Activated T-cell treated with anti-CD3 and anti-CD28 coated beads, Interleukin-2, amount 50 U/mL, for 72 hours (primary cell): Measurements from ENCODE around the gene L3MBTL4. TPM values are rescaled to one million over a fixed set of nuclear protein-coding genes. Genes with fewer than 3 reads are reported as not detected.

ENCODE experiments used
- ATAC-seq, 2 donors: fragments of 150-1000 bp; cut with Tn5 transposase; replicated peaks in 1 of 2; 2 replicates each; pipeline ENCODE4 v1.10.0; 2021; ENCODE audit warnings: moderate library complexity in 2 of 2, mild to moderate bottlenecking in 1 of 2
- DNase-seq, 2 donors: peaks; one replicate each; pipeline ENCODE4 v3.0.0; 2021 to 2022; ENCODE audit warnings: mixed read lengths in 1 of 2
- H3K27ac Mint-ChIP-seq: one replicate; pipeline ENCODE4 v1.8.0; 2022; ENCODE audit warnings: mild to moderate bottlenecking, moderate library complexity, mixed read lengths
- H3K27me3 Mint-ChIP-seq: one replicate; pipeline ENCODE4 v1.8.0; 2022; ENCODE audit warnings: low read depth, mixed read lengths
- H3K36me3 Mint-ChIP-seq, 2 donors: one replicate each; pipeline ENCODE4 v1.8.0; 2022; ENCODE audit warnings: mixed read lengths in 2 of 2, mild to moderate bottlenecking in 1 of 2; ENCODE audit not compliant: insufficient read depth in 2 of 2
- H3K4me1 Mint-ChIP-seq: one replicate; pipeline ENCODE4 v1.8.0; 2022; ENCODE audit warnings: low read depth, mixed read lengths
- H3K4me3 Mint-ChIP-seq, 2 donors: one replicate each; pipeline ENCODE4 v1.8.0; 2022; ENCODE audit warnings: mild to moderate bottlenecking in 2 of 2, mixed read lengths in 2 of 2, moderate library complexity in 2 of 2
- H3K9me3 Mint-ChIP-seq, 2 donors: one replicate each; pipeline ENCODE4 v1.8.0; 2022; ENCODE audit warnings: mixed read lengths in 2 of 2
- total RNA-seq, 2 donors: library from RNA; stranded (reverse); gene quantifications; one replicate each; pipeline ENCODE4 v1.2.3, GENCODE V29; 2022

L3MBTL4 gene
- total RNA-seq, 2 donors from 2014 or later, result 0.07 to 0.12 TPM

DNA sequence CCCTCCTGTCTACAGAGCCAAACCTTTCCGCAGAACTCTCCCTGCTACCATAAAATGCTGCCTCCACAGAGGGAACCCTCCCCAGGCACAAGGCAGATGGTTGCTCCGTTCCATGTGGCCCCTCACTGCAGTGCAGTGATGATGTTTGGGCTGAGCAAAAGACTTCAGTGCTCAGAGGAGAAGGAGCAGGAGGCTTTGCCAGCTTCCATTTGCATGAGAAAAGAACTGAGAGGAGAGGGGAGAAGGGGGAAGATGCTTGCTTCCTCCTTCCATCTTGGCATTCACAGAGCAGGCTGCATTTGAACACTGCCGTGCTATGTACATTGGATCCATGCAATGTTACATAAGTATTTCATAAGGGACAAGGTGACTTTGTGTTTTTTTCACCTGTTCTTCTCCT is 472.8 kb downstream of the L3MBTL4 start:
- no peaks in the 10 kb centered on the region for H3K4me1 Mint-ChIP-seq
- H3K36me3 Mint-ChIP-seq, result no peaks in the 10 kb centered on the region
- H3K4me3 Mint-ChIP-seq, result no peak overlapping the region
- no peaks in the 10 kb centered on the region for H3K9me3 Mint-ChIP-seq
- DNase-seq (no peak), ATAC-seq (no peak)
- H3K27ac Mint-ChIP-seq, result no peak overlapping the region
- peaks cover 13% of the 10 kb centered on the region for H3K27me3 Mint-ChIP-seq

DNA sequence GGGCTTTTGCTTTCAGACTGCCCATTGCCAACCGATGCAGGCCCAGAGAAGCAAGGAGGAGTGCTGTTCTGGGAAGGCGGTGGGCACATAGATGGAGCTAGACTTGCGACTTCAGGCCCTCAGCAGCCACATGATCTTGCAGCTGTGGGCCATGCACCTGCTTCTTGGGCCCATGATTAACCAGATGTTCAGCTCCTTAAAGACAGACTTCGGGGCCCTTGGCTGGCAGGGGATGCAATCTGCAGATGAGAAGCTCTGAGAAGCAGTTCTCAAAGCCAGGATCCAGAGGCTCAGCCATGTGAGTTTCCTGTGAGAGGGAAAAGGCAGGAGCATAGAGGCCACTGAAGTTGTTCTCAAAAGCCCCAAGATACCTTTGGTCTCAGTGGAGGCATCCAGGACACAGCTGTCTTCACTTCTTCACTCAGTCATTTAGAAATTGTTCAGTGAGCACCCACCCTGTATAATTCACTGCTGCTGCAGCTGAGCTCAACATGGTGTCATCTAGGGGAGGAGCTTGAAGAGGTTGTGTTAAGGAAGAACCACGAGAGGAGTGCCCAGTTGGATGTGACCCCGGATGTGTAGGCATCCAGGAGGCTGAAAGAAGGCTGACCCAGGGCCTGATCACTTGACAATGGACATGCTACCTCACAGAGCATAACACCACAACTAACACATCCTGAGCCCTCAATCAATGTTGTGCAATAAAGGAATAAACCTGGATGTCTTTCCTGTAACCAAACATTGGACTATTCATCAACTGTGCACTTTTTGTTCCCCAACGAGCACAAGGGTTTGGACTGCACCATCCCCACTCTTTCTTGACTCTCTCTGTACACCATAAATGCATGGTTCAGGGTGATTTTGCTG is 474.7 kb downstream of the L3MBTL4 start:
- ATAC-seq, result no peak
- no peak for DNase-seq
- no peak overlapping the region for H3K27ac Mint-ChIP-seq
- peaks cover 13% of the 10 kb centered on the region for H3K27me3 Mint-ChIP-seq
- H3K36me3 Mint-ChIP-seq, result no peaks in the 10 kb centered on the region
- no peak overlapping the region for H3K4me3 Mint-ChIP-seq
- no peaks in the 10 kb centered on the region for H3K4me1 Mint-ChIP-seq
- no peaks in the 10 kb centered on the region for H3K9me3 Mint-ChIP-seq

DNA sequence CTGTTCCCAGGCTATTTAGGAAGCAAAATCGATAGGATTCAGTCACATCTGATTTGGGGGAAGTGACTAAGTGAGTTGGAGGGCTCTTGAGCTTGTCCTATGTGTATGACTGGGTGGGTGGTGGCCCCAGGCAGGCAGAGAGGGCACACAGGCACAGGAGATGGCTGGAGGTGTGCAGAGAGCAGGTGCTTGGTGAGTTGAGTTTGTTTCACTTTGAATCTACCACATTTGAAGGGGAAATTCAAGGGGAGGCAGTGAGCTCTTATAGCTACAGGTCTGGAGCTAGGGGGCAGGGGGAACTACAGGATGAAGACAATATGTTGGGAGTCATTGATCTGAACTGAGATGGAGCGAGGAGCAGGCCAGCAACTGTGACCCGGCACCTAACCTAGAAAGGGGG is 476.9 kb downstream of the L3MBTL4 start:
- H3K4me1 Mint-ChIP-seq, result no peaks in the 10 kb centered on the region
- no peaks in the 10 kb centered on the region for H3K36me3 Mint-ChIP-seq
- no peaks in the 10 kb centered on the region for H3K9me3 Mint-ChIP-seq
- ATAC-seq (no peak), DNase-seq (no peak)
- H3K27me3 Mint-ChIP-seq, result peaks cover 9% of the 10 kb centered on the region
- no peak overlapping the region for H3K4me3 Mint-ChIP-seq
- H3K27ac Mint-ChIP-seq, result no peak overlapping the region

DNA sequence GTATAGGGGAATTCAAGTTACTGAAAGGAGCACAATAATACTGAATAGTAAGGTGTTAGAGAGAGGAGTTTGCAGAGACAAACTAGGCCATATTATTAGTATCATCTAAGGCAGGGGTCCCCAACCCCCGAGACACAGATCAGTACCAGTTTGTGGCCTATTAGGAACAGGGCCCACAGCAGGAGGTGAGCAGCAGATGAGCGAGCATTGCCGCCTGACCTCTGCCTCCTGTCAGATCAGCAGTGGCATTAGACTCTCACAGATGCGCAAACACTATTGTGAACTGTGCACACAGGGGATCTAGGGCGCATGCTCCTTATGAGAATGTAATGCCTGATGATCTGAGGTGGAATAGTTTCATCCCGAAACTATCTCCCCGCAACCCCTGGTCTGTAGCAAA is 477.6 kb downstream of the L3MBTL4 start:
- Mint-ChIP-seq H3K27me3 (peaks cover 4% of the 10 kb centered on the region), H3K27ac (no peak overlapping the region), H3K36me3 (no peaks in the 10 kb centered on the region), H3K9me3 (no peaks in the 10 kb centered on the region), H3K4me3 (no peak overlapping the region), H3K4me1 (no peaks in the 10 kb centered on the region)
- DNase-seq (no peak), ATAC-seq (no peak)

DNA sequence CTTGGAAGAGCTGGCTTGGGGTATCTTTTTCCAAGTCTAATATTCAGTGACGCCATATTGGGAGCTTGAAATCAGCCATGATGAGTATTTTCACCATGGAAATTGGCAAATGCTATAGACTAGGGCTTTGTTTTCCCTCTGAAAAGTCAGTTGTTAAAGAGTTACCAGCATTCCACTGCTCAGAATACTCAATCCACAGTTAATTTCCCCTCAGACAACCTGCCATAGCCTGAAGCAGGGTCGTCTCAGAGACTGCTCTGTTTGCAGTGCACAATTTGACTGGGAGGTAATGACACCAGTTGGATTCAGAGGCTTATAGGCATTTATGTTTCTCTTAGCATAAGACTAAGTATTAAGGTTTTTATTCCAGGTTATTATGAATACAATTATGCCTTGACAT is 483.9 kb downstream of the L3MBTL4 start:
- DNase-seq (no peak), ATAC-seq (no peak)
- no peaks in the 10 kb centered on the region for H3K4me1 Mint-ChIP-seq
- H3K27ac Mint-ChIP-seq, result no peak overlapping the region
- H3K9me3 Mint-ChIP-seq, result peaks cover 2 to 6% of the 10 kb centered on the region in 2 donors
- H3K36me3 Mint-ChIP-seq, result peaks cover 3 to 7% of the 10 kb centered on the region in 2 donors
- peaks cover 4% of the 10 kb centered on the region for H3K27me3 Mint-ChIP-seq
- H3K4me3 Mint-ChIP-seq, result no peak overlapping the region

DNA sequence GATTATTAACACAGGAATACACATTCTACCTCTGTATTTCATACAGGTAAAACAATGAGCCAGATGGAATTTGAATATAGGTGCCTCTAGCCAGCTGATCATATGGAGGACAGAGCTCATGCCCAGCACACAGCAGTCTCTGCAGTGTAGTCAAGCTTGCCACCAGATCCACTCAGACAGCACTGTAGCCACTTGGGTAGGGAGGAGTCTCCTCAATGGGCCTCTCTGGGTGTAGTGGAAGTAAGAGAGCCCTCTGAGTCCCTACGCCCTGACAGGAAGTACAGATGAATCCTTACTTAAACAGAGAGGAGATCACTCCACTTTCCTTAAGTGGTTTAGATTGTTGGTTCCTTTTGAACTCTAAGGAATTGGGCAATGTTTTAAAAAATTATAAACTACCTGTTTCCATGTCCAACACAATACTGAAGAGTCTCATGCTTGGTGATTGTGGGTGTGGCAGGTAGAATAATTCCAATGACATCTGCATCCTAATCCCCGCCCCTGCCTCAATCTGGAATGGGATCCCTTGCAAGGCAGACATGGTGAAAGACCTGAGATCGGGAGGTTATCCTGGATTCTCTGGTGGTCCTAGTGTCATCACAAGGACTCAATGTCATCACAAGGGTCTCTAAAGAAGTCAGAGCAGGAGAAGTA is 496.4 kb downstream of the L3MBTL4 start:
- H3K4me3 Mint-ChIP-seq, result no peak overlapping the region
- ATAC-seq (no peak), DNase-seq (no peak)
- H3K36me3 Mint-ChIP-seq, result no peaks in the 10 kb centered on the region
- peaks cover 23% of the 10 kb centered on the region for H3K27me3 Mint-ChIP-seq
- no peaks in the 10 kb centered on the region for H3K4me1 Mint-ChIP-seq
- H3K9me3 Mint-ChIP-seq, result no peaks in the 10 kb centered on the region
- no peak overlapping the region for H3K27ac Mint-ChIP-seq

DNA sequence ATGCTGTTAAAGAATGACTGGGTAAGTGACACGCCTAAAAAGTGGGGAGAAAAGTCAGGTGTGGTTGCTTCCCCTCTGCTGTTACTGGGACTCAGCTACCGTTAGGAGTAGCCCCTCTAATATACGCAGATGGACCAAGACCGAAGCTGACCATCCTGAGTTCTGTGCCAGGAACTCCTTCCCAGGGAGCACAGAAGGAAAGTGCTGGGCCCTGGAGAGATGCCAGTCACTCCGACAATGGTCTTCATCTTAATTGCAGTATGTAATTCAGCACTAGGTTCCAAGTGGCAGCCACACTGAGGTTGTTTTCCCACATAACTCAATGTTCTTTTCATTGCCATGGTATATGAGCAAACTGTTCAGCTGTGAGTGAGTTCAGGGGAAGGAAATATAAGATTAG is 499.8 kb downstream of the L3MBTL4 start:
- no peaks in the 10 kb centered on the region for H3K4me1 Mint-ChIP-seq
- no peak for DNase-seq

DNA sequence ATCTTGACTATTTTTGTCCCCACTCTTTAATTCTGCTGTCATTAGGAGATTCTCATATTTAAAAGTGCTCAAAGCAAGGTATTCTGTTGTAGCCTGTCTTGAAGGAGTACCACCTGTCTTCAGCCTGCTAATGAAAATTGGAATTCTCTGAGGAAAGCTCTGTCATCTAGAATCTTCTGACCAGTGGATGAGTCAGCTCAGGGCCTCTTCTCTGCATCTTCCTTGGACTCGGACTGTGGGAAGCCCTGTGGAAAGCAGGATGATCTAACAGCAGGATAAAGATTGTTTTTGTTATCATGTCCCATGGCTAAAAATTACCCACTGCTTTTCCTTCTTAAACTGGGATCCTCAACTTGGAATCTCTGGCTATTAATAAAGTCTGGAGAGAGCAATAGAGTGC is 500.7 kb downstream of the L3MBTL4 start:
- ATAC-seq, result no peak

More for the DNA sequence above, 499.8 kb downstream of the L3MBTL4 start:
- ATAC-seq, result no peak
- peaks cover 29% of the 10 kb centered on the region for H3K27me3 Mint-ChIP-seq
- no peak overlapping the region for H3K4me3 Mint-ChIP-seq
- H3K27ac Mint-ChIP-seq, result no peak overlapping the region
- H3K9me3 Mint-ChIP-seq, result peaks cover 0 to under 1% of the 10 kb centered on the region in 2 donors
- H3K36me3 Mint-ChIP-seq, result no peaks in the 10 kb centered on the region

DNA sequence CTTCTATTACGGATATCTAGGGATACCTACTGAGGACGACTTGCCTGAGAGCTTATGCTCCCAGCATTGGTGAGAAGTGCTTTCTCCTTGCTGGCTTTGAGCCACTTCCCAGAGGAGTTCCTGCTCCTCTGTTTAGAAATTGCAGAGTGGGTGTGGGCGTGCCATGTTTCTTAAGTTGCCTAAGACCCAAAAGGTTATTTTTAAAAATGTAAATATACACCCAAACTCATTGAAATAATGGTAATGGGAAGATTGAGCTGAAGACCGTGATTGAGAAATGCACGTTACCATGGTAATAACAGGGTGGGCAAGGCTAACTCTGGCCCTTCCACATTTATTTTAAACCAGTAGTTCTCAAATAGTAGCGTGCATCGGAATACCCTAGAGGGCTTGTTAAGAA is 502.1 kb downstream of the L3MBTL4 start:
- H3K4me1 Mint-ChIP-seq, result no peaks in the 10 kb centered on the region
- H3K4me3 Mint-ChIP-seq, result no peak overlapping the region
- DNase-seq (no peak), ATAC-seq (no peak)
- no peaks in the 10 kb centered on the region for H3K36me3 Mint-ChIP-seq
- no peak overlapping the region for H3K27ac Mint-ChIP-seq
- peaks cover 25% of the 10 kb centered on the region for H3K27me3 Mint-ChIP-seq
- peaks cover 0 to 2% of the 10 kb centered on the region in 2 donors for H3K9me3 Mint-ChIP-seq

More for the DNA sequence above, 500.7 kb downstream of the L3MBTL4 start:
- DNase-seq, result no peak
- no peak overlapping the region for H3K4me3 Mint-ChIP-seq
- H3K27me3 Mint-ChIP-seq, result peaks cover 25% of the 10 kb centered on the region
- H3K27ac Mint-ChIP-seq, result no peak overlapping the region
- no peaks in the 10 kb centered on the region for H3K36me3 Mint-ChIP-seq
- no peaks in the 10 kb centered on the region for H3K4me1 Mint-ChIP-seq
- peaks cover 0 to 2% of the 10 kb centered on the region in 2 donors for H3K9me3 Mint-ChIP-seq

DNA sequence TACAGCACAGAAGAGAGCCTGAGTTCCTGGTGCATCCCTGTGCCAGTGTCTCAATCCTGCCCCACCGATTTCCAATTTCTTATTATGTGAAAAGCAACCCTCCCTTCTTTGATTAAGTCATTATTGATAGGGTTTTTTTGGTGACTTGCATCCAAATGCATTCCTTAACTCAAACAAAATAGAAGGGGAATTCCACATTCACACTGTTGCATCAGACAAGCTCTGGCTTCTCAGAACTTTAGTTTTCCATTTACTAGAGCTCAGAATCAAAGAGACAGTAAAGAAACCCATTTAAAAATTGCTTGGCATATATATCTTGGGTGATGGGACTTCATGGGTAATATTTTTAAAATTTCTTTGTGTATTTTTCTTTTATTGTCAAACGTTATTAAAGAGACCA is 505.6 kb downstream of the L3MBTL4 start:
- H3K4me1 Mint-ChIP-seq, result no peaks in the 10 kb centered on the region
- H3K27me3 Mint-ChIP-seq, result peaks cover 40% of the 10 kb centered on the region
- H3K36me3 Mint-ChIP-seq, result no peaks in the 10 kb centered on the region
- H3K27ac Mint-ChIP-seq, result peak overlapping the region; percentile 9
- no peak for DNase-seq
- no peak for ATAC-seq
- peaks cover 0 to 2% of the 10 kb centered on the region in 2 donors for H3K9me3 Mint-ChIP-seq
- no peak overlapping the region for H3K4me3 Mint-ChIP-seq
